B cell (primary cell): Measurements from ENCODE around the gene MAP6. TPM values are rescaled to one million over a fixed set of nuclear protein-coding genes. Genes with fewer than 3 reads are reported as not detected.

ENCODE experiments used
- ATAC-seq: fragments of 200-7000 bp; cut with Tn5 transposase; one replicate; pipeline ENCODE4 v1.10.0; 2021; ENCODE audit warnings: low read depth, mild to moderate bottlenecking, moderate number of reproducible peaks, moderate library complexity
- CTCF ChIA-PET: fragments of 350-600 bp; sonication (Branson Sonifier 250); formaldehyde crosslinking; loops from one replicate; lab custom pipeline; 2021; ENCODE audit warnings: antibody characterized with exemption, inconsistent platforms; lab: Charles Lee
- POLR2A ChIA-PET: fragments of 350-600 bp; sonication (Branson Sonifier 250); formaldehyde crosslinking; loops from one replicate; lab custom pipeline; 2021; ENCODE audit warnings: antibody characterized with exemption; lab: Charles Lee
- DNase-seq: peaks from one replicate; pipeline ENCODE4 v3.0.0; 2013
- H2AFZ ChIP-seq: 2 replicates; pipeline ENCODE4 v1.6.1; 2012; ENCODE audit warnings: mild to moderate bottlenecking, low read depth, low read length; ENCODE audit not compliant: insufficient read depth, poor library complexity, severe bottlenecking
- H3K27ac ChIP-seq, 2 donors: 1 replicate in 1 of 2; 2 replicates in 1 of 2; pipeline ENCODE4 v1.5.1; 2012 to 2013; ENCODE audit warnings: low read length in 2 of 2, mild to moderate bottlenecking in 2 of 2, moderate library complexity in 1 of 2
- H3K27me3 ChIP-seq, 4 experiments: fragments of 200-600 bp in 1 of 4; sonication (generic) in 1 of 4; replicated peaks in 1 of 4; 1 replicate in 2 of 4; 2 replicates in 2 of 4; pipeline versions ENCODE4 v1.6.1 to v1.7.0; 2013 to 2016; ENCODE audit warnings: low read length in 3 of 4, mild to moderate bottlenecking in 2 of 4, mixed read lengths in 1 of 4, moderate library complexity in 1 of 4; ENCODE audit not compliant: insufficient read depth in 4 of 4, control insufficient read depth in 3 of 4; ENCODE audit errors: control extremely low read depth in 1 of 4
- H3K36me3 ChIP-seq, 2 experiments: replicated peaks in 1 of 2; 1 replicate in 1 of 2; 2 replicates in 1 of 2; pipeline versions ENCODE4 v1.6.1 to v1.7.1; 2013; ENCODE audit warnings: low read length in 1 of 2; ENCODE audit not compliant: insufficient read depth in 2 of 2, control insufficient read depth in 1 of 2; ENCODE audit errors: control extremely low read depth in 1 of 2, extremely low read depth in 1 of 2
- H3K4me1 ChIP-seq, 2 donors: fragments of 200-600 bp in 1 of 2; sonication (generic) in 1 of 2; 1 replicate in 1 of 2; 2 replicates in 1 of 2; pipeline versions ENCODE4 v1.5.1 to v1.6.1; 2013 to 2017; ENCODE audit warnings: low read length in 2 of 2; ENCODE audit not compliant: control insufficient read depth in 2 of 2, insufficient read depth in 2 of 2
- H3K4me2 ChIP-seq: replicated peaks from 2 replicates; pipeline ENCODE3; 2012; ENCODE audit warnings: mild to moderate bottlenecking, low read depth, low read length; ENCODE audit not compliant: poor library complexity, severe bottlenecking
- H3K4me3 ChIP-seq, 5 experiments: fragments of 200-600 bp in 1 of 5; sonication (generic) in 1 of 5; 1 replicate in 3 of 5; 2 replicates in 2 of 5; pipeline versions ENCODE4 v1.5.1 to v1.7.0; 2011 to 2016; ENCODE audit warnings: low read length in 4 of 5, mild to moderate bottlenecking in 4 of 5, low read depth in 2 of 5, control low read depth in 1 of 5, moderate library complexity in 1 of 5; ENCODE audit not compliant: insufficient read depth in 1 of 5; ENCODE audit errors: control extremely low read depth in 1 of 5, extremely low read depth in 1 of 5
- H3K79me2 ChIP-seq: fragments of 200-600 bp; sonication (generic); one replicate; pipeline ENCODE4 v1.6.0; 2016; ENCODE audit warnings: low read length; ENCODE audit not compliant: control insufficient read depth, insufficient read depth
- H3K9ac ChIP-seq: fragments of 200-600 bp; sonication (generic); 2 replicates; pipeline ENCODE4 v1.6.1; 2017; ENCODE audit warnings: mild to moderate bottlenecking, low read length, moderate library complexity
- H3K9me3 ChIP-seq, 3 donors: one replicate each; pipeline versions ENCODE4 v1.6.1 to v1.7.1; 2013; ENCODE audit warnings: low read length in 2 of 3; ENCODE audit not compliant: control insufficient read depth in 2 of 3, insufficient read depth in 1 of 3; ENCODE audit errors: control extremely low read depth in 1 of 3
- H4K20me1 ChIP-seq: 2 replicates; pipeline ENCODE4 v1.6.0; 2012; ENCODE audit warnings: mild to moderate bottlenecking, low read length; ENCODE audit not compliant: insufficient read depth, control insufficient read depth, poor library complexity, severe bottlenecking
- H3K27ac Mint-ChIP-seq: one replicate; pipeline ENCODE4 v1.8.0; 2021; ENCODE audit warnings: mixed read lengths
- H3K27me3 Mint-ChIP-seq: one replicate; pipeline ENCODE4 v1.8.0; 2021; ENCODE audit warnings: mixed read lengths
- H3K4me1 Mint-ChIP-seq: one replicate; pipeline ENCODE4 v1.8.0; 2021; ENCODE audit warnings: mixed read lengths
- H3K4me3 Mint-ChIP-seq: one replicate; pipeline ENCODE4 v1.8.0; 2021; ENCODE audit warnings: mixed read lengths
- H3K9me3 Mint-ChIP-seq: one replicate; pipeline ENCODE4 v1.8.0; 2022; ENCODE audit warnings: mixed read lengths; ENCODE audit not compliant: insufficient read depth
- EZH2 ChIP-seq: IDR thresholded peaks from 2 replicates; pipeline ENCODE4 v1.6.1; 2012; ENCODE audit warnings: borderline replicate concordance, low read depth, mild to moderate bottlenecking, moderate library complexity, low read length; ENCODE audit not compliant: insufficient read depth, poor library complexity, severe bottlenecking
- WGBS: methylation state at CpG from one replicate; pipeline ENCODE4 v1.1.5; 2013; ENCODE audit warnings: missing lambda C conversion rate; ENCODE audit not compliant: insufficient coverage; 5-methylcytosine and 5-hydroxymethylcytosine counted together
- intact Hi-C: fragments of 100-400 bp; cut with micrococcal nuclease; formaldehyde crosslinking; loops from one replicate; pipeline ENCODE4 v1.10.0; 2022
- polyA plus RNA-seq: library from polyadenylated mRNA; depleted of rRNA; stranded (reverse); fragments of >200 nt; gene quantifications from 2 replicates; pipeline ENCODE4 v1.2.3, GENCODE V29; 2012
- total RNA-seq, 2 donors: library from RNA; stranded (reverse); fragments of 120-200 nt in 1 of 2; gene quantifications; 1 replicate in 1 of 2; 2 replicates in 1 of 2; pipeline versions ENCODE4 v1.2.3 to v1.2.4, GENCODE V29; 2013 to 2022
- TF ChIP-seq, protein P1 (sequence below): fragments of 200-600 bp; IDR thresholded peaks from one replicate; pipeline ENCODE4 v1.8.0; 2022; ENCODE audit warnings: antibody characterized with exemption, mild to moderate bottlenecking

MAP6 gene
- total and polyA plus RNA-seq, 2 donors (not counting 1 experiment from before 2014, with no cell fraction given) = 0.54 to 0.57 TPM

DNA sequence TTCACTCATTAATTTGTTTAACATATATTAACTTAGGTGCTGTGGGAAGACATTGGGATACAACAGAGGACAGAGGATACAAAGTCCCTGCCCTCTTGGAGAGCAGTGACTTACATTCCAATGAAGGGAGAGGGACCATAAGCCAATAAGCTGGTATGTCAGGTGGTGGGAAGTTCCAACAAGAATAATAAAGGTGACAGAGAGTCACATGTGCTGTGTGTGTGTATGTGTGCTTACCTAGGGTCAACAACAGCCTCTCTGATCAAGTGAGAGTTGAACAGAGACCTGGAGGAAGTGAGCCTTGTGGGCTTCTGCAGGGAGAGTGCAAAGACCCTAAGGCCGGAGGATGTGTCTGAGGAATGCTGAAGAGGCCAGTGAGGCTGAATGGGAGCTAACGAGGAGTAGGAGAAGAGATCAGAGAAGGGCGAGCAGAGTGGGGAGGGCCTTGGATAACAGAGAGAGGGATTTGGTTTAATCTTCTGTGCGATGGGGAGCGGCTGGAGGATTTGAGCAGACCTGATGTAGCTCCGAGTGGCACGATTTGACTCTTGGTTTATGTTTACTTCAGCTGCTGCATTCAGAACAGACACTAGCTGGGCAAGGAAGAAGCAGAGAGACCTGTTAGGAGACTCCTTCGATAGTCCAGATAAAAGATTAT, 35.3 kb downstream of the MAP6 start:
- H3K36me3 ChIP-seq = no peaks in the 10 kb centered on the region
- POLR2A ChIA-PET = no interaction called here
- H3K4me1 ChIP-seq = no peaks in the 10 kb centered on the region
- H3K9ac ChIP-seq = no peak overlapping the region
- Mint-ChIP-seq H3K27ac (no peak overlapping the region), H3K9me3 (no peaks in the 10 kb centered on the region), H3K27me3 (peaks cover 50% of the 10 kb centered on the region), H3K4me1 (no peaks in the 10 kb centered on the region), H3K4me3 (no peak overlapping the region)
- DNase-seq (no peak), ATAC-seq (no peak)
- H3K4me2 ChIP-seq = no peak overlapping the region
- TF ChIP-seq, protein P1, sequence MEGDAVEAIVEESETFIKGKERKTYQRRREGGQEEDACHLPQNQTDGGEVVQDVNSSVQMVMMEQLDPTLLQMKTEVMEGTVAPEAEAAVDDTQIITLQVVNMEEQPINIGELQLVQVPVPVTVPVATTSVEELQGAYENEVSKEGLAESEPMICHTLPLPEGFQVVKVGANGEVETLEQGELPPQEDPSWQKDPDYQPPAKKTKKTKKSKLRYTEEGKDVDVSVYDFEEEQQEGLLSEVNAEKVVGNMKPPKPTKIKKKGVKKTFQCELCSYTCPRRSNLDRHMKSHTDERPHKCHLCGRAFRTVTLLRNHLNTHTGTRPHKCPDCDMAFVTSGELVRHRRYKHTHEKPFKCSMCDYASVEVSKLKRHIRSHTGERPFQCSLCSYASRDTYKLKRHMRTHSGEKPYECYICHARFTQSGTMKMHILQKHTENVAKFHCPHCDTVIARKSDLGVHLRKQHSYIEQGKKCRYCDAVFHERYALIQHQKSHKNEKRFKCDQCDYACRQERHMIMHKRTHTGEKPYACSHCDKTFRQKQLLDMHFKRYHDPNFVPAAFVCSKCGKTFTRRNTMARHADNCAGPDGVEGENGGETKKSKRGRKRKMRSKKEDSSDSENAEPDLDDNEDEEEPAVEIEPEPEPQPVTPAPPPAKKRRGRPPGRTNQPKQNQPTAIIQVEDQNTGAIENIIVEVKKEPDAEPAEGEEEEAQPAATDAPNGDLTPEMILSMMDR = no peak
- no peak for TF ChIP-seq EZH2
- 95% methylated on average over 8 of the region's 8 CpGs for WGBS
- H4K20me1 ChIP-seq = no peaks in the 10 kb centered on the region
- no peak overlapping the region for H2AFZ ChIP-seq
- no peaks in the 10 kb centered on the region for H3K9me3 ChIP-seq
- no peak overlapping the region for H3K27ac ChIP-seq
- H3K27me3 ChIP-seq = peaks cover 0 to 13% (median 6%) of the 10 kb centered on the region in 4 experiments
- no peaks in the 10 kb centered on the region for H3K79me2 ChIP-seq
- no peak overlapping the region for H3K4me3 ChIP-seq
- CTCF ChIA-PET = no interaction called here
- intact Hi-C loops = no loop called here

DNA sequence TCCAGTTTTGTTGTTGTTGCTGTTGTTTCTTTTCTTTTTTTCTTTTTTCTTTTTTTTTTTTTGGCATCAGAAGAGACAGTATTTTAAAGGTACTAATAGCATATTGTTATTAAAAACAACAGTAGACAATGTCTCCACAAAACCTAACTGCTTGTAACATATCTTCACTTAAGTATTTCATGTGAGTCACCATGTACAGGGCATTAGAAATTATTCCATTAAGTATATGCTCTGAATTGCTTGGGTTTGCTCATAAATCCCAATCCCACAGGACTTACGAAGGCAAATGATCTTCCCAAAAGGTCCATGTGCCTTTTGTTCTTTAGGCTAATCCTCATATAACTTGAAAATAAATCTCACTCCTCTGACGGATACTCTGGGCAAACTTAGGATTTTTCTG, 35.9 kb downstream of the MAP6 start:
- TF ChIP-seq, protein P1 = no peak
- no peak for TF ChIP-seq EZH2
- intact Hi-C loops = no loop called here
- POLR2A ChIA-PET = no interaction called here
- DNase-seq (no peak), ATAC-seq (no peak)
- WGBS = no CpG with 5 or more reads among the region's 2 CpGs
- Histone ChIP-seq H3K4me2 (no peak overlapping the region), H2AFZ (no peak overlapping the region), H3K79me2 (no peaks in the 10 kb centered on the region), H3K27ac (no peak overlapping the region), H3K36me3 (no peaks in the 10 kb centered on the region), H3K9ac (no peak overlapping the region), H3K9me3 (no peaks in the 10 kb centered on the region), H3K4me3 (no peak overlapping the region), H3K27me3 (peaks cover 0 to 13% (median 6%) of the 10 kb centered on the region in 4 experiments), H3K4me1 (no peaks in the 10 kb centered on the region), H4K20me1 (no peaks in the 10 kb centered on the region)
- peaks cover 52% of the 10 kb centered on the region for H3K27me3 Mint-ChIP-seq
- no peak overlapping the region for H3K27ac Mint-ChIP-seq
- H3K4me1 Mint-ChIP-seq = no peaks in the 10 kb centered on the region
- no peak overlapping the region for H3K4me3 Mint-ChIP-seq
- CTCF ChIA-PET = no interaction called here
- no peaks in the 10 kb centered on the region for H3K9me3 Mint-ChIP-seq
